Adrenal gland (tissue), 5 donors: Measurements from ENCODE around the gene HPSE2.

Source experiments
- CTCF ChIP-seq, 6 experiments: fragments of 450-650 bp in 4 of 6; fragments of 200-600 bp in 2 of 6; sonication (generic) in 1 of 6; IDR thresholded peaks; 1 replicate in 5 of 6; 2 replicates in 1 of 6; pipeline versions ENCODE4 v1.5.1 to v1.8.0; 2016 to 2021; ENCODE audit warnings: antibody characterized with exemption in 6 of 6, mild to moderate bottlenecking in 2 of 6, moderate library complexity in 1 of 6
- POLR2A ChIP-seq, 2 donors: fragments of 450-650 bp; IDR thresholded peaks; one replicate each; pipeline ENCODE4 v1.6.1; 2017; ENCODE audit warnings: antibody characterized with exemption in 2 of 2, mild to moderate bottlenecking in 2 of 2, moderate library complexity in 1 of 2
- donor health status: DM: no; HTN: no; CAD: no.

- TF ChIP-seq CTCF (IDR thresholded peaks at IDR 0.05) (no peak), POLR2A (IDR thresholded peaks at IDR 0.05) (no peak)
Observed at GRCh38 chr10:98444314-98445006, 791.2 kb downstream of the HPSE2 start.
